ENCODE results near the gene ADAT3. TPM values are rescaled to one million over a fixed set of nuclear protein-coding genes. Genes with fewer than 3 reads are reported as not detected.
A peak's percentile ranks its signal among the peaks of the same experiment; 100 is the strongest.

The ADAT3 gene
- total RNA-seq, 1 experiment from 2014 or later = 10.0 TPM

- no peak for DNase-seq
- H3K27me3 ChIP-seq (ENCODE audit: control insufficient read depth, insufficient read depth, low read length) = no peaks in the 10 kb centered on the region
- H3K4me3 ChIP-seq (ENCODE audit: insufficient read depth, low read depth, low read length) = no peak overlapping the region
- H3K36me3 ChIP-seq (replicated peaks; ENCODE audit: control insufficient read depth, insufficient read depth, low read length) = peaks cover 1% of the 10 kb centered on the region; the same call in 1 of the 2 replicates
Measured at GRCh38 chr19:1908364-1908678, 3.1 kb downstream of the ADAT3 start.

- no peaks in the 10 kb centered on the region for H3K27me3 ChIP-seq (ENCODE audit: control insufficient read depth, insufficient read depth, low read length)
- DNase-seq = no peak
- peaks cover 2% of the 10 kb centered on the region for H3K36me3 ChIP-seq (replicated peaks; ENCODE audit: control insufficient read depth, insufficient read depth, low read length)
- H3K4me3 ChIP-seq (ENCODE audit: insufficient read depth, low read depth, low read length) = no peak overlapping the region
Measured at GRCh38 chr19:1909761-1910080, 4.5 kb downstream of the ADAT3 start.

- H3K27me3 ChIP-seq (ENCODE audit: control insufficient read depth, insufficient read depth, low read length) = no peaks in the 10 kb centered on the region
- no peak overlapping the region for H3K4me3 ChIP-seq (ENCODE audit: insufficient read depth, low read depth, low read length)
- DNase-seq = no peak
- peaks cover 2% of the 10 kb centered on the region for H3K36me3 ChIP-seq (replicated peaks; ENCODE audit: control insufficient read depth, insufficient read depth, low read length)
Measured at GRCh38 chr19:1910177-1910576, 5.0 kb downstream of the ADAT3 start.

GRCh38 chr19:1911098-1911497, 5.9 kb downstream of the ADAT3 start:
- H3K36me3 ChIP-seq (replicated peaks; ENCODE audit: control insufficient read depth, insufficient read depth, low read length) = peaks cover 2% of the 10 kb centered on the region
- H3K27me3 ChIP-seq (ENCODE audit: control insufficient read depth, insufficient read depth, low read length) = no peaks in the 10 kb centered on the region
- H3K4me3 ChIP-seq (ENCODE audit: insufficient read depth, low read depth, low read length) = no peak overlapping the region
- DNase-seq = no peak

- H3K36me3 ChIP-seq (replicated peaks; ENCODE audit: control insufficient read depth, insufficient read depth, low read length) = peaks cover 2% of the 10 kb centered on the region
- no peak overlapping the region for H3K4me3 ChIP-seq (ENCODE audit: insufficient read depth, low read depth, low read length)
- DNase-seq = no peak
Measured at GRCh38 chr19:1911995-1912394, 6.8 kb downstream of the ADAT3 start.

GRCh38 chr19:1912760-1913505, 7.7 kb downstream of the ADAT3 start:
- DNase-seq = peak; percentile 32
- Histone ChIP-seq H3K27me3 (ENCODE audit: control insufficient read depth, insufficient read depth, low read length) (no peaks in the 10 kb centered on the region), H3K4me3 (ENCODE audit: insufficient read depth, low read depth, low read length) (no peak overlapping the region), H3K36me3 (replicated peaks; ENCODE audit: control insufficient read depth, insufficient read depth, low read length) (peaks cover 2% of the 10 kb centered on the region)

More at GRCh38 chr19:1911995-1912394, 6.8 kb downstream of the ADAT3 start:
- H3K27me3 ChIP-seq (ENCODE audit: control insufficient read depth, insufficient read depth, low read length) = no peaks in the 10 kb centered on the region

- Histone ChIP-seq H3K36me3 (replicated peaks; ENCODE audit: control insufficient read depth, insufficient read depth, low read length) (peaks cover 3% of the 10 kb centered on the region), H3K27me3 (ENCODE audit: control insufficient read depth, insufficient read depth, low read length) (no peaks in the 10 kb centered on the region), H3K4me3 (ENCODE audit: insufficient read depth, low read depth, low read length) (no peak overlapping the region)
- peak; percentile 35 for DNase-seq
Measured at GRCh38 chr19:1913781-1914577, 8.8 kb downstream of the ADAT3 start.

- Histone ChIP-seq H3K4me3 (ENCODE audit: insufficient read depth, low read depth, low read length) (no peak overlapping the region), H3K27me3 (ENCODE audit: control insufficient read depth, insufficient read depth, low read length) (no peaks in the 10 kb centered on the region), H3K36me3 (replicated peaks; ENCODE audit: control insufficient read depth, insufficient read depth, low read length) (peaks cover 6% of the 10 kb centered on the region)
- DNase-seq = no peak
Measured at GRCh38 chr19:1914826-1915341, 9.7 kb downstream of the ADAT3 start.

- H3K36me3 ChIP-seq (replicated peaks; ENCODE audit: control insufficient read depth, insufficient read depth, low read length) = peaks cover 6% of the 10 kb centered on the region
- no peaks in the 10 kb centered on the region for H3K27me3 ChIP-seq (ENCODE audit: control insufficient read depth, insufficient read depth, low read length)
- no peak overlapping the region for H3K4me3 ChIP-seq (ENCODE audit: insufficient read depth, low read depth, low read length)
- no peak for DNase-seq
Measured at GRCh38 chr19:1917146-1917545, 11.9 kb downstream of the ADAT3 start.

GRCh38 chr19:1917926-1918325, 12.7 kb downstream of the ADAT3 start:
- H3K4me3 ChIP-seq (ENCODE audit: insufficient read depth, low read depth, low read length) = no peak overlapping the region
- peak; percentile 30 for DNase-seq
- peaks cover 9% of the 10 kb centered on the region for H3K36me3 ChIP-seq (replicated peaks; ENCODE audit: control insufficient read depth, insufficient read depth, low read length)
- H3K27me3 ChIP-seq (ENCODE audit: control insufficient read depth, insufficient read depth, low read length) = no peaks in the 10 kb centered on the region

- Histone ChIP-seq H3K36me3 (replicated peaks; ENCODE audit: control insufficient read depth, insufficient read depth, low read length) (peaks cover 8% of the 10 kb centered on the region), H3K27me3 (ENCODE audit: control insufficient read depth, insufficient read depth, low read length) (no peaks in the 10 kb centered on the region), H3K4me3 (ENCODE audit: insufficient read depth, low read depth, low read length) (no peak overlapping the region)
- no peak for DNase-seq
Measured at GRCh38 chr19:1918975-1919374, 13.8 kb downstream of the ADAT3 start.

- H3K36me3 ChIP-seq (replicated peaks; ENCODE audit: control insufficient read depth, insufficient read depth, low read length) = peaks cover 10% of the 10 kb centered on the region
Measured at GRCh38 chr19:1920644-1921043, 15.4 kb downstream of the ADAT3 start.

GRCh38 chr19:1921326-1921725, 16.1 kb downstream of the ADAT3 start:
- DNase-seq = no peak
- H3K27me3 ChIP-seq (ENCODE audit: control insufficient read depth, insufficient read depth, low read length) = no peaks in the 10 kb centered on the region
- H3K36me3 ChIP-seq (replicated peaks; ENCODE audit: control insufficient read depth, insufficient read depth, low read length) = peaks cover 10% of the 10 kb centered on the region
- H3K4me3 ChIP-seq (ENCODE audit: insufficient read depth, low read depth, low read length) = no peak overlapping the region

More at GRCh38 chr19:1920644-1921043, 15.4 kb downstream of the ADAT3 start:
- Histone ChIP-seq H3K4me3 (ENCODE audit: insufficient read depth, low read depth, low read length) (no peak overlapping the region), H3K27me3 (ENCODE audit: control insufficient read depth, insufficient read depth, low read length) (no peaks in the 10 kb centered on the region)
- no peak for DNase-seq

- Histone ChIP-seq H3K36me3 (replicated peaks; ENCODE audit: control insufficient read depth, insufficient read depth, low read length) (peaks cover 10% of the 10 kb centered on the region), H3K27me3 (ENCODE audit: control insufficient read depth, insufficient read depth, low read length) (no peaks in the 10 kb centered on the region), H3K4me3 (ENCODE audit: insufficient read depth, low read depth, low read length) (no peak overlapping the region)
- no peak for DNase-seq
Measured at GRCh38 chr19:1921825-1922224, 16.6 kb downstream of the ADAT3 start.

GRCh38 chr19:1922803-1923202, 17.6 kb downstream of the ADAT3 start:
- Histone ChIP-seq H3K27me3 (ENCODE audit: control insufficient read depth, insufficient read depth, low read length) (no peaks in the 10 kb centered on the region), H3K4me3 (ENCODE audit: insufficient read depth, low read depth, low read length) (no peak overlapping the region)
- no peak for DNase-seq

More at GRCh38 chr19:1922803-1923202, 17.6 kb downstream of the ADAT3 start:
- H3K36me3 ChIP-seq (replicated peaks; ENCODE audit: control insufficient read depth, insufficient read depth, low read length) = peaks cover 10% of the 10 kb centered on the region

All from H7 (cell line).